ENCODE data around the gene SPATS1. TPM values are rescaled to one million over a fixed set of nuclear protein-coding genes. Genes with fewer than 3 reads are reported as not detected.

Gene SPATS1
- total RNA-seq, 2 experiments from 2014 or later: not detected

GRCh38 chr6:44359973-44360372, 17.5 kb downstream of the SPATS1 start:
- H3K36me3 Mint-ChIP-seq (ENCODE audit: low read depth): no peaks in the 10 kb centered on the region
- H3K4me3 Mint-ChIP-seq: no peak overlapping the region
- H3K9me3 Mint-ChIP-seq: no peaks in the 10 kb centered on the region
- H3K27me3 Mint-ChIP-seq: peaks cover 27% of the 10 kb centered on the region
- no peak overlapping the region for H3K27ac Mint-ChIP-seq
- ChIA-PET CTCF (no interaction called here), POLR2A (no interaction called here)
- H3K4me1 Mint-ChIP-seq: no peaks in the 10 kb centered on the region
- no peak for DNase-seq

GRCh38 chr6:44361947-44362346, 19.5 kb downstream of the SPATS1 start:
- POLR2A ChIA-PET: no interaction called here

GRCh38 chr6:44363377-44363926, 21.0 kb downstream of the SPATS1 start:
- Mint-ChIP-seq H3K27me3 (peaks cover 15% of the 10 kb centered on the region), H3K36me3 (ENCODE audit: low read depth) (no peaks in the 10 kb centered on the region), H3K4me3 (no peak overlapping the region), H3K4me1 (peaks cover 2% of the 10 kb centered on the region), H3K9me3 (no peaks in the 10 kb centered on the region), H3K27ac (no peak overlapping the region)
- ChIA-PET CTCF (no interaction called here), POLR2A (no interaction called here)
- no peak for DNase-seq

More at GRCh38 chr6:44361947-44362346, 19.5 kb downstream of the SPATS1 start:
- H3K9me3 Mint-ChIP-seq: no peaks in the 10 kb centered on the region
- H3K4me3 Mint-ChIP-seq: no peak overlapping the region
- CTCF ChIA-PET: interaction anchor here (0.6 to 1.0 kb wide), 3 partner anchors 11 to 42 kb away, joined by 3 to 4 read pairs (median 3); no protein-coding TSS in a partner anchor
- DNase-seq: no peak
- H3K27me3 Mint-ChIP-seq: peaks cover 21% of the 10 kb centered on the region
- no peak overlapping the region for H3K27ac Mint-ChIP-seq
- no peaks in the 10 kb centered on the region for H3K36me3 Mint-ChIP-seq (ENCODE audit: low read depth)
- H3K4me1 Mint-ChIP-seq: no peaks in the 10 kb centered on the region

DNA sequence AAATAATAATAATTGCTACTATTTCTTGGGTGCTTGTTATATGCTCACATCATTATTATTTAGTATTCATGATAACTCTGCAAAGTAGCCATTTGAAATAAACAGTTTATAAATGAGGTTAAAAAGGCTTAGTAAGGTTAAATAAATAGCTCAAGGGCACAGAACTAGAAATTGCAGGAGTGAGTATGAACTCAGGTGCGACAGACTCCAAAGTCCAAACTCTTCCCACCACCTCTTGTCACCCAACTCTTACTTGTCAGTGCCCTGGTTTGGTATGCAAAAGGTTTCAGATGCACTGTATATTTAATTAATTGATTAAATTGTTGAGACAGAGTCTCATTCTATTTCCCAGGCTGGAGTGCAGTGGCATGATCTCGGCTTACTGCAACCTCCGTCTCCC, 24.3 kb downstream of the SPATS1 start:
- ChIA-PET CTCF (no interaction called here), POLR2A (no interaction called here)
- DNase-seq: no peak
- Mint-ChIP-seq H3K36me3 (ENCODE audit: low read depth) (no peaks in the 10 kb centered on the region), H3K27me3 (peaks cover 10% of the 10 kb centered on the region), H3K27ac (no peak overlapping the region), H3K4me1 (peaks cover 2% of the 10 kb centered on the region), H3K4me3 (no peak overlapping the region), H3K9me3 (no peaks in the 10 kb centered on the region)

- CTCF ChIA-PET: no interaction called here
- POLR2A ChIA-PET: no interaction called here
- H3K4me3 Mint-ChIP-seq: no peak overlapping the region
- DNase-seq: no peak
- no peaks in the 10 kb centered on the region for H3K9me3 Mint-ChIP-seq
- peaks cover 10% of the 10 kb centered on the region for H3K27me3 Mint-ChIP-seq
- H3K4me1 Mint-ChIP-seq: peaks cover 2% of the 10 kb centered on the region
- no peaks in the 10 kb centered on the region for H3K36me3 Mint-ChIP-seq (ENCODE audit: low read depth)
- H3K27ac Mint-ChIP-seq: no peak overlapping the region
These were observed 25.2 kb downstream of the SPATS1 start for GRCh38 chr6:44367681-44368080.

DNA sequence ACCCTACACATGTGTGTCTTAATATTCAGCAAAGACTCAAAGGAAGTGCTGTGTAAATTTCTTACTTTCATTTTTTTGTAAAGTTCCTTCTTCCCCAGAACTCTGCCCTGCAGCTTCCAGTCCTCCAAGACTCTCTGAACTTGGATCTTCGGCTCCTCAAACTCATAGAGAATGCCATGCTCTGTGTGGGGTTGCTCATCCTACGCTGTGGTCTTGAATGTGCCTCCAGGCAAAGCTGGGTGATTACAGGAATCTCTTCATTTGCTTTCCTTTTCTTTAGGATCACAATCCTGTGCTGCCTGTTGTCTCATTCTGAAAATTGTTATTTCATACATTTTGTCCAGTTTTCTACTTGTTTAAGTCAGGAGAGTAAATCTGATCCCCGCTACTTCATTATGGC, 30.6 kb downstream of the SPATS1 start:
- Mint-ChIP-seq H3K4me1 (no peaks in the 10 kb centered on the region), H3K4me3 (no peak overlapping the region), H3K36me3 (ENCODE audit: low read depth) (no peaks in the 10 kb centered on the region), H3K9me3 (no peaks in the 10 kb centered on the region), H3K27ac (no peak overlapping the region), H3K27me3 (peaks cover 18% of the 10 kb centered on the region)
- ChIA-PET POLR2A (no interaction called here), CTCF (interaction anchor here (0.6 kb wide), 1 partner anchor 11 kb away, joined by 3 read pairs; no protein-coding TSS in a partner anchor)
- DNase-seq: no peak

GRCh38 chr6:44373787-44374186, 31.3 kb downstream of the SPATS1 start:
- no peaks in the 10 kb centered on the region for H3K36me3 Mint-ChIP-seq (ENCODE audit: low read depth)
- no peaks in the 10 kb centered on the region for H3K4me1 Mint-ChIP-seq
- ChIA-PET POLR2A (no interaction called here), CTCF (no interaction called here)
- no peak overlapping the region for H3K4me3 Mint-ChIP-seq
- peaks cover 15% of the 10 kb centered on the region for H3K27me3 Mint-ChIP-seq
- DNase-seq: no peak
- no peaks in the 10 kb centered on the region for H3K9me3 Mint-ChIP-seq
- H3K27ac Mint-ChIP-seq: no peak overlapping the region

GRCh38 chr6:44375071-44375470, 32.6 kb downstream of the SPATS1 start:
- Mint-ChIP-seq H3K4me3 (no peak overlapping the region), H3K9me3 (no peaks in the 10 kb centered on the region), H3K4me1 (peaks cover 3% of the 10 kb centered on the region), H3K36me3 (ENCODE audit: low read depth) (no peaks in the 10 kb centered on the region), H3K27me3 (peaks cover 15% of the 10 kb centered on the region), H3K27ac (no peak overlapping the region)
- ChIA-PET CTCF (interaction anchor here (0.9 kb wide), 1 partner anchor 120 kb away, joined by 3 read pairs; no protein-coding TSS in a partner anchor), POLR2A (no interaction called here)
- DNase-seq: no peak

- ChIA-PET CTCF (no interaction called here), POLR2A (no interaction called here)
- Mint-ChIP-seq H3K4me3 (no peak overlapping the region), H3K27me3 (peaks cover 24% of the 10 kb centered on the region), H3K27ac (no peak overlapping the region), H3K36me3 (ENCODE audit: low read depth) (no peaks in the 10 kb centered on the region), H3K4me1 (peaks cover 3% of the 10 kb centered on the region), H3K9me3 (no peaks in the 10 kb centered on the region)
- DNase-seq: no peak
These were observed 35.0 kb downstream of the SPATS1 start for GRCh38 chr6:44377484-44377883.

GRCh38 chr6:44377971-44378370, 35.5 kb downstream of the SPATS1 start:
- ChIA-PET POLR2A (no interaction called here), CTCF (no interaction called here)
- Mint-ChIP-seq H3K36me3 (ENCODE audit: low read depth) (no peaks in the 10 kb centered on the region), H3K27me3 (peaks cover 24% of the 10 kb centered on the region), H3K9me3 (no peaks in the 10 kb centered on the region), H3K4me1 (peaks cover 3% of the 10 kb centered on the region), H3K4me3 (no peak overlapping the region), H3K27ac (no peak overlapping the region)
- DNase-seq: no peak

DNA sequence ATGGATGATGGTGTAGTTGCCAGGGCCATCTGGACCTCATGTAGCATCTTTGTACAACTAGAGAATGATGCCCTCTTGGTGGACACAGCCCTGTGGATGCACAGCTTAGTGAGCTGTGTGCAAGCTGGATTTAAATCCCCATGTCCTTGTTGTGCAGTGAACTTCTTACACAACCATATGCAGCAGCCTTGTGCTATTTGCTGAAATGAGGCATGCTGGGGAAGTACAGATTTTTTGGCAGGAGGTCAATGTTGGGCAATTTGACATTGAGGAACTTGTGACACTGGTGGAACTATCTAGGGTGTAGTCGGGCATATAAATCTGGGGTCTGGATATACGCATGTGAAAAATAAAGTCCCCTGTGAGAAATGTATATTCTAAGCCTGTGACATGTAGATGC, 39.3 kb downstream of the SPATS1 start:
- CTCF ChIA-PET: interaction anchor here (1.2 kb wide), 1 partner anchor 38 kb away, joined by 4 read pairs; no protein-coding TSS in a partner anchor
- Mint-ChIP-seq H3K36me3 (ENCODE audit: low read depth) (no peaks in the 10 kb centered on the region), H3K27ac (no peak overlapping the region), H3K4me3 (no peak overlapping the region), H3K9me3 (no peaks in the 10 kb centered on the region), H3K27me3 (peaks cover 18% of the 10 kb centered on the region), H3K4me1 (peaks cover 8% of the 10 kb centered on the region)
- POLR2A ChIA-PET: no interaction called here
- DNase-seq: no peak

GRCh38 chr6:44386364-44386928, 44.0 kb downstream of the SPATS1 start:
- Mint-ChIP-seq H3K9me3 (no peaks in the 10 kb centered on the region), H3K4me1 (peaks cover 36% of the 10 kb centered on the region), H3K27ac (peak overlapping the region; percentile 98), H3K4me3 (peak overlapping the region; percentile 98), H3K36me3 (ENCODE audit: low read depth) (peaks cover 22% of the 10 kb centered on the region), H3K27me3 (peaks cover 18% of the 10 kb centered on the region)
- no peak for DNase-seq
- CTCF ChIA-PET: interaction anchor here (0.6 to 1.1 kb wide), 3 partner anchors 11 to 73 kb away, joined by 3 to 4 read pairs (median 3); partner anchors contain the start of gene AARS2
- POLR2A ChIA-PET: no interaction called here

DNA sequence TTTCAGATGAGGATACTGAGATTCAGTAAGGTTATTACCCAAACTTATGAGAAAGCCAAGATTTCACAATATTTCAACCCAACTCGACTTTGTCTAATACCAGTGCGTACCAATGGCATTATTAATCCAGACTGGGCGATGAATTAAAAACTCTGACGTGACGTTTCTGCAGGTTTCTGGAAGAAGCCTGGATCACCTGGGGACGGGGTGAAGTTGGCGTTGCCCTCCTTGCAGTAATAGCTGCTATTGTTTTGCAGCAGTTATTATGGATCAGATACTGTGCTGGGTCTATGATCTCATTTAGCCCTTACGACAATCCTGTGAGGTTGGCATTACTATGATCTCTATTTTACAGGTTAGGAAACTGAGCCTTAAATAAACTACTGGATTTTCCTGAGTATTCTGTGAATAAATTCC, 44.5 kb downstream of the SPATS1 start:
- H3K4me1 Mint-ChIP-seq: peaks cover 38% of the 10 kb centered on the region
- no peak for DNase-seq
- H3K4me3 Mint-ChIP-seq: peak overlapping the region; percentile 98
- H3K9me3 Mint-ChIP-seq: no peaks in the 10 kb centered on the region
- H3K27ac Mint-ChIP-seq: peak overlapping the region; percentile 98
- ChIA-PET POLR2A (interaction anchor here (0.7 kb wide), 1 partner anchor 1989 kb away, joined by 3 read pairs; no protein-coding TSS in a partner anchor), CTCF (interaction anchor here (0.6 to 1.1 kb wide), 3 partner anchors 10 to 74 kb away, joined by 3 to 4 read pairs (median 3); partner anchors contain the start of gene AARS2)
- H3K27me3 Mint-ChIP-seq: peaks cover 13% of the 10 kb centered on the region
- peaks cover 27% of the 10 kb centered on the region for H3K36me3 Mint-ChIP-seq (ENCODE audit: low read depth)
